MCF 10A (cell line): Measurements from ENCODE around the gene APRT. TPM values are rescaled to one million over a fixed set of nuclear protein-coding genes. Genes with fewer than 3 reads are reported as not detected.

Experiments used
- BruUV-seq: library from RNA; stranded (reverse); fragments of 400-500 nt; replicated peaks from 2 replicates; lab custom pipeline; 2021; lab: Mats Ljungman, UMichigan
- CTCF ChIA-PET: fragments of 300-600 bp; sonication (Branson Sonifier 250); formaldehyde crosslinking; extraction: SDS; loops from one replicate; lab custom pipeline; 2021; ENCODE audit warnings: antibody characterized with exemption, inconsistent platforms; lab: Yijun Ruan, JAX
- POLR2A ChIA-PET: fragments of 300-600, 350-650 bp; sonication (Branson Sonifier 250); formaldehyde crosslinking; extraction: SDS; loops from one replicate; lab custom pipeline; 2020; ENCODE audit warnings: antibody characterized with exemption, inconsistent platforms; lab: Yijun Ruan, JAX
- DNase-seq: peaks from one replicate; pipeline ENCODE4 v3.0.0-alpha.2; 2018; ENCODE audit not compliant: unreplicated experiment
- H3K27ac Mint-ChIP-seq: one replicate; pipeline ENCODE4 v1.8.0; 2022; ENCODE audit warnings: mild to moderate bottlenecking, low read depth, mixed read lengths; ENCODE audit not compliant: unreplicated experiment
- H3K27me3 Mint-ChIP-seq: one replicate; pipeline ENCODE4 v1.8.0; 2022; ENCODE audit warnings: mixed read lengths; ENCODE audit not compliant: insufficient read depth, unreplicated experiment
- H3K36me3 Mint-ChIP-seq: one replicate; pipeline ENCODE4 v1.8.0; 2022; ENCODE audit warnings: mild to moderate bottlenecking, moderate library complexity, mixed read lengths; ENCODE audit not compliant: insufficient read depth, unreplicated experiment
- H3K4me1 Mint-ChIP-seq: one replicate; pipeline ENCODE4 v1.8.0; 2022; ENCODE audit warnings: mixed read lengths; ENCODE audit not compliant: insufficient read depth, unreplicated experiment
- H3K4me3 Mint-ChIP-seq: one replicate; pipeline ENCODE4 v1.8.0; 2022; ENCODE audit warnings: mild to moderate bottlenecking, moderate library complexity, mixed read lengths; ENCODE audit not compliant: unreplicated experiment
- H3K9me3 Mint-ChIP-seq: one replicate; pipeline ENCODE4 v1.8.0; 2022; ENCODE audit warnings: mixed read lengths; ENCODE audit not compliant: unreplicated experiment
- intact Hi-C: fragments of 100-400 bp; cut with micrococcal nuclease; formaldehyde crosslinking; loops from 2 replicates; pipeline ENCODE4 v1.14.1; 2022
- total RNA-seq: library from RNA; stranded (reverse); gene quantifications from 2 replicates; pipeline ENCODE4 v1.2.3, GENCODE V29; 2022
- TF ChIP-seq, protein P1 (sequence below): fragments of 200-600 bp; IDR thresholded peaks from one replicate; pipeline ENCODE4 v1.8.0; 2022; ENCODE audit warnings: antibody characterized with exemption, mild to moderate bottlenecking; ENCODE audit not compliant: unreplicated experiment

The APRT gene
- total RNA-seq, 1 experiment from 2014 or later = 248 TPM

DNA sequence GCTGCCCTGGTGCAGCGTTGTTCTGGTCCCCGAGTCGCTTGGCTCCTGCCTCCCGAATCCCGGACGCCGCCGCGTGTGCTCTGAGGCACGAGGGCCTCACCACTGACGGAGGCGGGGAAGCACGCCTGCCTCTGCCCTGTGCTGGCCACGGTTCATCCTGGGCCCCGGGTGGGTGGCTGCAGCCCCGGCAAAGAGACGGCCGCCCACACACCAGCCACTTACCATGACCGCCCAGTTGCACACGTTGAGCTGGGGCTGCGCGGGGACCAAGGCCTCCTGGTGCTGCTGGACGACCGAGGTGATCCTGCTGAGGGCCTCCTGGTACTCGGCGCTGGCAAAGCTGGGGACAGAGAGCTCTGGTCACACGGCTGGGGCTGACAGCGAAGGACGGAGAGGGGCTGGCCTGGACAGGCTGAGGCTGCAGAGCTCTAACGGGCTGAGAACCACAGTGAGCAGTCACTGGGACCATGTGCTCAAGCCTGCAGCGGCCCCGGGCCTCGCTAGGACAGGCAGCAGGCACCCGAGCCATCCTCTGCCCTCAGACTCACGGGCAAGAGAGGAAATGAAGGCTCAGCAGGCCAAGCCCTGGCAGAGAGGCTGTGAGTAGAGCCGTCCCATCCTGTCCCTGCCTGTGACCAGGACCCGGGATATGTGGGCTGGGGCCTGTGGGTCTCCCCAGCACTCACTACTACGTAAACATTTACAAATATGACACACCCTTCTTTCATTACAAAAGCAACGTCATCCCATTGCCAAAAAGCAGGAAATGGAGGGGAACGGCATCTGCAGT lies 6.3 kb upstream of the APRT start:
- intact Hi-C loops = no loop called here
- no peaks in the 10 kb centered on the region for H3K27me3 Mint-ChIP-seq
- POLR2A ChIA-PET = interaction anchor here (1.5 kb wide), 1 partner anchor 8 kb away, joined by 5 read pairs; no protein-coding TSS in a partner anchor

DNA sequence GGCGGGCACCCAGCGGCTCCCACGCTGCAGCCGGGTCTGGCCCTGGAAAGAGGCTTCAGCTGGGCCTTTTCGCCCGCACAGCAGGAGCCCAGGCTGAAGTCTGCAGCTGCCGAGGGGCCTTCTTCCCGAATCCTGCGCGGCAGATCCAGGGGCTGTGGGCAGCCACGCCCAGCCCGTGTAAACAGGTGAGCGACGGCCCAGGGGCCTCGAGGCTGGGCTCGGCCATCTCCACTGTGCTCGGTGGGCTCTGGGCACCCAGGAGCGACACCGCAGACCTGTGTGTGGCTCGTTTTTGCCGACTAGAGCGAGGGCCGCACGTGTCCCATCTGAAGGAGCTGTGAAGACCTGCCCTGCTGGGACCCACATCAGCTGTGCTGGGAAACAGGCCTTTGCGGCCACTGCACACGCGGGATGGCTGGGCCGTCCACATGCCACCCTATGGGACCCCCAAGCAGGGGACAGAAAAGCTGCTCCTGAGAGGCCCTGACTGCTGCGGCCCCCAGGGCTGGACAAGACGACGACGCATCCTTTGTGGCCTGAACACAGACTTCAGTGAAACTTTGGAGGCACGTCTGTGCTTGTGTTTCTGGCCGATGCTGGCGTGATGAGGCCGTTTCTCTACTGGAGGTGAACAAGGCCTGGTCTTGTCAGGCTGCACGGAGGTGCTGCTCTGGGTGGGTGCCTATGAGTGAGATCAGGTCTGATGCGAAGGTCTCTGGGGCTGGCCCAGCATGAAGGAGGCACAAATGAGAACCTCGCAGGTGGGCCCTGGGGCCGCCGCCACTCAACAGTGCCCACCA lies 5.2 kb upstream of the APRT start:
- no TSS peak for BruUV-seq
- CTCF ChIA-PET = interaction anchor here (0.6 to 6.2 kb wide), 4 partner anchors 35 to 350 kb away, joined by 3 to 47 read pairs (median 5); partner anchors contain the start of genes GALNS and TRAPPC2L
- intact Hi-C loops = loop anchor here (1.0 kb wide), 1 partner anchor 350 kb away; no protein-coding TSS in a partner anchor

More for the DNA sequence above, 6.3 kb upstream of the APRT start:
- TF ChIP-seq, protein P1, sequence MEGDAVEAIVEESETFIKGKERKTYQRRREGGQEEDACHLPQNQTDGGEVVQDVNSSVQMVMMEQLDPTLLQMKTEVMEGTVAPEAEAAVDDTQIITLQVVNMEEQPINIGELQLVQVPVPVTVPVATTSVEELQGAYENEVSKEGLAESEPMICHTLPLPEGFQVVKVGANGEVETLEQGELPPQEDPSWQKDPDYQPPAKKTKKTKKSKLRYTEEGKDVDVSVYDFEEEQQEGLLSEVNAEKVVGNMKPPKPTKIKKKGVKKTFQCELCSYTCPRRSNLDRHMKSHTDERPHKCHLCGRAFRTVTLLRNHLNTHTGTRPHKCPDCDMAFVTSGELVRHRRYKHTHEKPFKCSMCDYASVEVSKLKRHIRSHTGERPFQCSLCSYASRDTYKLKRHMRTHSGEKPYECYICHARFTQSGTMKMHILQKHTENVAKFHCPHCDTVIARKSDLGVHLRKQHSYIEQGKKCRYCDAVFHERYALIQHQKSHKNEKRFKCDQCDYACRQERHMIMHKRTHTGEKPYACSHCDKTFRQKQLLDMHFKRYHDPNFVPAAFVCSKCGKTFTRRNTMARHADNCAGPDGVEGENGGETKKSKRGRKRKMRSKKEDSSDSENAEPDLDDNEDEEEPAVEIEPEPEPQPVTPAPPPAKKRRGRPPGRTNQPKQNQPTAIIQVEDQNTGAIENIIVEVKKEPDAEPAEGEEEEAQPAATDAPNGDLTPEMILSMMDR = no peak
- peaks cover 9% of the 10 kb centered on the region for H3K36me3 Mint-ChIP-seq
- BruUV-seq = no TSS peak
- no peaks in the 10 kb centered on the region for H3K4me1 Mint-ChIP-seq
- no peak overlapping the region for H3K4me3 Mint-ChIP-seq
- no peaks in the 10 kb centered on the region for H3K9me3 Mint-ChIP-seq
- CTCF ChIA-PET = interaction anchor here (1.3 kb wide), 1 partner anchor 10 kb away, joined by 3 read pairs; no protein-coding TSS in a partner anchor
- no peak overlapping the region for H3K27ac Mint-ChIP-seq
- DNase-seq = no peak

DNA sequence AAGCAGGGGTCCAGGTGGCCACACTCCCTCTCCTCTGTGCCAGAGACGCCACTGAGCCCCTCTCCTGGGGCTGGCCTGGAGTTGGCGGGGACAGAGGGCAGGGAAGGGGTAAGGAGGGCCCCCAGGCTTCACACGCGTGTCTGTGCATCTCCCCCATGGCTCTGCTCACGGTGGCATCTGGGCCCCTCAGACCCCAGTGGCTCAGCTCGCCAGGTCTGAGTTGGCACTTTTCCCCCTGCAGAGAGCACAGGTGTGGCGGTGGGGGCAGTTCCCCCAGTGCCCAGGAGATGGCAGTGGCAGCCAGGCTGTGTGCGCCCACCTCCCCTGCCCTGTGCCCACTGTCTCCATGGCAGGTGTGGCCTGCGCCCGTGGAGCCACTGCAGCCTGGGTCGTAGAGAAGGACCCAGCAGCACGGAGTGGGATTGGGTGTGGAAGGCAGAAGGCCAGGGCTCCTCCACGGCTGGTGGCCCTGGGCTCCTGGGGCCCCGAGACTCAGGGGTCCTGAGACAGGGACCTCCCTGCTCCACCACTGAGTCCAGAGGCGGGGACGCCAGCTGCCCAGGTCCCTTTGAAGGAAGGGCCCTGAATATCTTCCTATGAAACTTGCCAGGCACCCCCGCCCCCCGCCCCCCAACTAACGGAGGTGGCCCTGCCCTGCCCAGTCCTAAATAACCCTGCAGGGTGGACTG lies 4.3 kb upstream of the APRT start:
- Mint-ChIP-seq H3K36me3 (peaks cover 19% of the 10 kb centered on the region), H3K9me3 (no peaks in the 10 kb centered on the region), H3K27me3 (no peaks in the 10 kb centered on the region), H3K4me1 (peaks cover 5% of the 10 kb centered on the region), H3K4me3 (no peak overlapping the region), H3K27ac (no peak overlapping the region)
- ChIA-PET POLR2A (interaction anchor here (0.7 kb wide), 1 partner anchor 42 kb away, joined by 3 read pairs; no protein-coding TSS in a partner anchor), CTCF (interaction anchor here (0.6 to 6.2 kb wide), 6 partner anchors 42 to 1208 kb away, joined by 3 to 47 read pairs (median 4); partner anchors contain the start of genes GALNS and TRAPPC2L)
- TF ChIP-seq, protein P1 = peak; percentile 91
- no TSS peak for BruUV-seq
- intact Hi-C loops = loop anchor here (1.0 kb wide), 1 partner anchor 351 kb away; no protein-coding TSS in a partner anchor
- DNase-seq = peak; percentile 43

More for the DNA sequence above, 5.2 kb upstream of the APRT start:
- DNase-seq = no peak
- TF ChIP-seq, protein P1 = no peak
- no peak overlapping the region for H3K27ac Mint-ChIP-seq
- POLR2A ChIA-PET = interaction anchor here (0.7 to 1.5 kb wide), 2 partner anchors 9 to 41 kb away, joined by 4 to 5 read pairs; no protein-coding TSS in a partner anchor
- peaks cover 12% of the 10 kb centered on the region for H3K36me3 Mint-ChIP-seq
- H3K9me3 Mint-ChIP-seq = no peaks in the 10 kb centered on the region
- peaks cover 2% of the 10 kb centered on the region for H3K4me1 Mint-ChIP-seq
- H3K27me3 Mint-ChIP-seq = no peaks in the 10 kb centered on the region
- no peak overlapping the region for H3K4me3 Mint-ChIP-seq
